ENCODE data around the gene KIF21B.
A peak's percentile ranks its signal among the peaks of the same experiment; 100 is the strongest.

Gene KIF21B

DNA sequence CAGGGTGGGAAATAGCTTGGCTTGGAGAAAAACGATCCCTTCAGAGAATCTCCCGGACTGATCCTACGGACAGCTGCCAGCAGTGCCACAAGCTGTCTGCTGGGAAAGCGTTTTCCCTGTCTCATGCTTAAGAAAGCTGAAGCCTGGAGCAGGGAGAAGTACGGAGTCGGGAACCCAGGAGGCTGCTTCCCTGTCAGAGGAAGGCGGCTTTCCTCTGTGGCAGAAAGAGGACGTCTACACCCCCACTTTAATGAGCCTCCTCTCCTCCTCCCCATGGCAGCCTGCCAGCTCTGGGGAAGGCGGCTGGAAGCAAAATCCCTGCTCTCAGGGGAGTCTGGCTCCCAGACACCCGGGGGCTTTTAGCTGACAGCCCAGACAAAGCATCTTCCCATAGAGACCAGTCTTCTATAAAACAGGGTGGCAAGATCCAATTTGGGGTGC lies 7.3 kb downstream of the KIF21B start:
- POLR2A ChIA-PET, result interaction anchor here (0.8 kb wide), 1 partner anchor 45 kb away, joined by 3 read pairs; no protein-coding TSS in a partner anchor
- DNase-seq (ENCODE audit: extremely low spot score), result peak; percentile 48
- no peak for TF ChIP-seq FOXM1 (IDR thresholded peaks at IDR 0.05; ENCODE audit: borderline replicate concordance)
- TF ChIP-seq SP1 (IDR thresholded peaks at IDR 0.05), result no peak
- TF ChIP-seq FOXK2 (IDR thresholded peaks at IDR 0.05), result no peak
- no peak for TF ChIP-seq CTBP1 (IDR thresholded peaks at IDR 0.05; ENCODE audit: borderline replicate concordance)
- TF ChIP-seq LEF1 (IDR thresholded peaks at IDR 0.05; ENCODE audit: borderline replicate concordance), result no peak
- no peak for TF ChIP-seq HDGF (IDR thresholded peaks at IDR 0.05; ENCODE audit: borderline replicate concordance)
- no peak for TF ChIP-seq ZNF384 (IDR thresholded peaks at IDR 0.05)
- no peak for TF ChIP-seq ELF4 (IDR thresholded peaks at IDR 0.05)
- TF ChIP-seq NFRKB (IDR thresholded peaks at IDR 0.05), result no peak
- TF ChIP-seq FOXA1 (IDR thresholded peaks at IDR 0.05), result no peak
- TF ChIP-seq TARDBP (IDR thresholded peaks at IDR 0.05), result no peak
- TF ChIP-seq ARNT (IDR thresholded peaks at IDR 0.05), result no peak
- TF ChIP-seq, protein P1, sequence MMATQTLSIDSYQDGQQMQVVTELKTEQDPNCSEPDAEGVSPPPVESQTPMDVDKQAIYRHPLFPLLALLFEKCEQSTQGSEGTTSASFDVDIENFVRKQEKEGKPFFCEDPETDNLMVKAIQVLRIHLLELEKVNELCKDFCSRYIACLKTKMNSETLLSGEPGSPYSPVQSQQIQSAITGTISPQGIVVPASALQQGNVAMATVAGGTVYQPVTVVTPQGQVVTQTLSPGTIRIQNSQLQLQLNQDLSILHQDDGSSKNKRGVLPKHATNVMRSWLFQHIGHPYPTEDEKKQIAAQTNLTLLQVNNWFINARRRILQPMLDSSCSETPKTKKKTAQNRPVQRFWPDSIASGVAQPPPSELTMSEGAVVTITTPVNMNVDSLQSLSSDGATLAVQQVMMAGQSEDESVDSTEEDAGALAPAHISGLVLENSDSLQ (IDR thresholded peaks at IDR 0.05), result no peak
- TF ChIP-seq BHLHE40 (IDR thresholded peaks at IDR 0.05; ENCODE audit: borderline replicate concordance), result no peak
- TF ChIP-seq L3MBTL2 (conservative IDR thresholded peaks at IDR 0.05), result no peak
- no peak for TF ChIP-seq SUZ12 (IDR thresholded peaks at IDR 0.05)
- CTCF ChIA-PET, result interaction anchor here (1.0 to 2.9 kb wide), 7 partner anchors 10 to 103 kb away, joined by 3 to 14 read pairs (median 5); no protein-coding TSS in a partner anchor

DNA sequence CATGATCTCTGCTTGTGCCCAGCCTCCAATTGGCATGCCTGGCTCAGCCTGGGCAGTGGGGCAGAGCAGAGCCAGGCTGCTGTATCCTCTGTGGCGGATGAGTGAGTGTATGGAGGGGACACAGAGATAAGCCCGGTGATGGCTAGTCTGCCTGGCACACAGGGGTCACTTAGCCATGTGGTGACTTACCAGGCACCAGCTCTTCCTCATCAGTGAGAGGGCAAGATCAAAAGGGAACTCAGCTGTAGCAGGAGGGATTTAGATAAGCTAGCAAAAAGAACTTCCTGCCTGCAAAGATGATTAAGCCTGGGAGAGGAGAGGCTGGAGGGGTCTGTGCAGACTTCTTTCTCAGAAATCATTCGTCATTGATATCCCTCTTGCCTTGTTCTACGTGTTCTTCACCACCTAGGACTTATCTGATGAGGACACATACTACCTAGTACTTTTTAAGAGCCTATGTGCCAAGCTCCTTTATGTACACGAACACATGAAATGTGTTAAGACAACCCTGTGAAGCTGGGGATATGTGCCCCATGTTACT lies 7.9 kb downstream of the KIF21B start:
- TF ChIP-seq LEF1 (IDR thresholded peaks at IDR 0.05; ENCODE audit: borderline replicate concordance), result no peak
- TF ChIP-seq, protein P1 (IDR thresholded peaks at IDR 0.05), result no peak
- TF ChIP-seq HDGF (IDR thresholded peaks at IDR 0.05; ENCODE audit: borderline replicate concordance), result no peak
- no peak for TF ChIP-seq ARNT (IDR thresholded peaks at IDR 0.05)
- no peak for TF ChIP-seq NFRKB (IDR thresholded peaks at IDR 0.05)
- no peak for TF ChIP-seq L3MBTL2 (conservative IDR thresholded peaks at IDR 0.05)
- no peak for TF ChIP-seq CTBP1 (IDR thresholded peaks at IDR 0.05; ENCODE audit: borderline replicate concordance)
- no peak for TF ChIP-seq BHLHE40 (IDR thresholded peaks at IDR 0.05; ENCODE audit: borderline replicate concordance)
- ChIA-PET CTCF (interaction anchor here (1.0 to 2.9 kb wide), 5 partner anchors 26 to 103 kb away, joined by 3 to 14 read pairs (median 5); no protein-coding TSS in a partner anchor), POLR2A (interaction anchor here (0.8 kb wide), 1 partner anchor 44 kb away, joined by 3 read pairs; no protein-coding TSS in a partner anchor)
- no peak for DNase-seq (ENCODE audit: extremely low spot score)

DNA sequence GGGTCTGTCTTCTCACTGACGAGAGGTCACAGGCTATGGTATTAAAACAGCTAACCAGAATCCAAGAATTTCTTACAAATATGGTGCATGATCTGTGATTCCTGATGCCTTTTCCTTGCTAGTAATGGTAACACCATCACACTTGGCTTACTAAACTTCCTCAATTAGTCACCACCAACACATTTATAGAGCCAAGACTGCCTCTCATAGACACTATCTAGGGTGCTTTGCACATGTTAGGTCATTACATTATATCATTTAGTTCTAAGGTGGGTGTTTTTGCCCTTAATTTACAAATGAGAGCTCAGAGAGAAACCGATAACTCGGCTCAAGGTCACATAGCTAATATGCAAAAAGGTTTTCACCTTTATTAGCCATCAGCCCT lies 8.7 kb downstream of the KIF21B start:
- TF ChIP-seq SP1 (IDR thresholded peaks at IDR 0.05) (no peak), SUZ12 (IDR thresholded peaks at IDR 0.05) (no peak), FOXM1 (IDR thresholded peaks at IDR 0.05; ENCODE audit: borderline replicate concordance) (no peak), TARDBP (IDR thresholded peaks at IDR 0.05) (no peak), HDGF (IDR thresholded peaks at IDR 0.05; ENCODE audit: borderline replicate concordance) (no peak), ELF4 (IDR thresholded peaks at IDR 0.05) (no peak), ARNT (IDR thresholded peaks at IDR 0.05) (no peak), L3MBTL2 (conservative IDR thresholded peaks at IDR 0.05) (no peak), CTBP1 (IDR thresholded peaks at IDR 0.05; ENCODE audit: borderline replicate concordance) (no peak), FOXK2 (IDR thresholded peaks at IDR 0.05) (no peak), FOXA1 (IDR thresholded peaks at IDR 0.05) (no peak), ZNF384 (IDR thresholded peaks at IDR 0.05) (no peak), BHLHE40 (IDR thresholded peaks at IDR 0.05; ENCODE audit: borderline replicate concordance) (no peak), LEF1 (IDR thresholded peaks at IDR 0.05; ENCODE audit: borderline replicate concordance) (no peak), NFRKB (IDR thresholded peaks at IDR 0.05) (no peak)
- TF ChIP-seq, protein P1 (IDR thresholded peaks at IDR 0.05), result no peak
- no peak for DNase-seq (ENCODE audit: extremely low spot score)
- ChIA-PET POLR2A (no interaction called here), CTCF (interaction anchor here (0.5 to 2.9 kb wide), 6 partner anchors 29 to 421 kb away, joined by 3 to 14 read pairs (median 4); no protein-coding TSS in a partner anchor)

DNA sequence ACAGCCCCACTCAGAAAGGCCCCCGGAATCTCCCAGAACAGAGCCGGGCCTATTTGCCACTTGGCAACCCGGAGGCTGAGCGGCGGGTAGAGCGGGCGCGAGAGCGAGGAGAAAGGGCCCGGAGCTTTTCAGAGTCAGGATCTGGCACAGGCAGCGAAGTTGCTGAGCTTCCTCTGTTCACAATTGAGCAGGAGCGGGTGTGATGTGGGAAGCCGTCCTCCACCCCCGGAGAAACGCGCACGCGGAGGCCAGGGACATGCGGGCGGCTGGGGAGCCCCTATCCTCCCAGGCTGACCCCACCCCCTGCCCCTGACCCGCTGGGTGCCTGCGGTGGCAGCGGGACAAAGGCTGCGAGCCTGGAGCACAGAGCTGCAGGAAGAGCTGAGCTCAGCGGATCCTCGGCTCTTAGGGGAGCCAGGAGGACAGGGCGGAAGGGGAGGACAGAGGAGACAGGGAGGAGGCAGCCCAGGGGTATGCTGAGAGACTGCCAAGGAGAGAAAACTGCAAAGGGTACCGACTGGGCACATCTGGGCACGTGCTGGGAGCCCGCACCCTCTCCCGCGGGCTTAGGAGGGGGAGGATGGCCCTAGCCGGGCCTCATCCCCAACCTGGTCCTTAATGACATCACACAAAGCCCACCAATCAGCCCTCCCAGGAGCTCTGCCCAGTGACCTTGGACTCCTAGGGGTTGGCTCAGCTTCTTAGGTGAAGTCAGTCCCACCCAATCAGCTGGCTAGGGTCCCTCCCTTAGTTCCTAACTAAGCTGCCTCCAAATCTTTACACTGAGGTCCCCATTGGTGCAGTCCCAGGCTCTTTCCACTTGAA lies 9.3 kb downstream of the KIF21B start:
- DNase-seq (ENCODE audit: extremely low spot score), result no peak
- ChIA-PET POLR2A (no interaction called here), CTCF (interaction anchor here (0.5 to 2.9 kb wide), 4 partner anchors 34 to 421 kb away, joined by 3 to 14 read pairs (median 5); no protein-coding TSS in a partner anchor)
- no peak for TF ChIP-seq ELF4 (IDR thresholded peaks at IDR 0.05)
- no peak for TF ChIP-seq ARNT (IDR thresholded peaks at IDR 0.05)
- TF ChIP-seq, protein P1 (IDR thresholded peaks at IDR 0.05), result no peak
- no peak for TF ChIP-seq LEF1 (IDR thresholded peaks at IDR 0.05; ENCODE audit: borderline replicate concordance)
- no peak for TF ChIP-seq FOXK2 (IDR thresholded peaks at IDR 0.05)
- no peak for TF ChIP-seq FOXM1 (IDR thresholded peaks at IDR 0.05; ENCODE audit: borderline replicate concordance)
- TF ChIP-seq NFRKB (IDR thresholded peaks at IDR 0.05), result no peak
- no peak for TF ChIP-seq ZNF384 (IDR thresholded peaks at IDR 0.05)

DNA sequence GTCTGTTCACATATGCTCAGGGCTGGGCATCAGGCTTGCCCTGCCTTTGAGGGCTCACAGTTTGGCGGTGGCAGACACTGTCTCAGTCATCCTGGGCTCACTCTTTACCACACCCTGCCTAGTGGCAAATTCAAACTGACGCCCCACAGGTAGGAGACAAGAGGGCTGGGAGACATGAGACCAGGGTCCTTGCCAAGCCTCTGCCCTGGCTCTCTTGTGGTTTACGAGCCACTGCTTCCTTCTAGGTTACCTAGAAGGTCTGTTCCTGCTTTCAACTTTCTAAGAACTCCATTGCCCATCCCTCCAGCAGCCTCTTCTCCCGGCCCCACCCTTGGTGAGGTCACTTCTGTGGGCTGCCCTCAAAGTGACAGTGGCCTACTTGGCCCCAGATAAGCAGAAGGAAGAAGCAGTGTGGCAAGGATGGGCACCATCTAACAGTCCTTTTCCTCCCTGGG lies 10.5 kb downstream of the KIF21B start:
- POLR2A ChIA-PET, result no interaction called here
- no peak for DNase-seq (ENCODE audit: extremely low spot score)
- TF ChIP-seq FOXA1 (IDR thresholded peaks at IDR 0.05) (no peak), CTBP1 (IDR thresholded peaks at IDR 0.05; ENCODE audit: borderline replicate concordance) (no peak), LEF1 (IDR thresholded peaks at IDR 0.05; ENCODE audit: borderline replicate concordance) (no peak), ZNF384 (IDR thresholded peaks at IDR 0.05) (no peak), FOXK2 (IDR thresholded peaks at IDR 0.05) (no peak), ELF4 (IDR thresholded peaks at IDR 0.05) (no peak), HDGF (IDR thresholded peaks at IDR 0.05; ENCODE audit: borderline replicate concordance) (no peak), BHLHE40 (IDR thresholded peaks at IDR 0.05; ENCODE audit: borderline replicate concordance) (no peak), NFRKB (IDR thresholded peaks at IDR 0.05) (no peak), L3MBTL2 (conservative IDR thresholded peaks at IDR 0.05) (no peak)
- TF ChIP-seq, protein P1 (IDR thresholded peaks at IDR 0.05), result no peak
- CTCF ChIA-PET, result no interaction called here

All from HEK293T (cell line).